ENCODE results near the gene VASH2.

GRCh38 chr1:212990276-212990675, 39.9 kb downstream of the VASH2 start:
- TF ChIP-seq CTCF (IDR thresholded peaks at IDR 0.05) (no peak), POLR2A (IDR thresholded peaks at IDR 0.05) (no peak)

Measured in thyroid gland (tissue), 4 donors.